GM12875 (cell line): Measurements from ENCODE around the gene MS4A18.
"Not testable (repeated sequence)": the region's sequence is repeated elsewhere in the genome, so short reads cannot be mapped to it uniquely, and the experiment has no call there.

Experiments used
- H3K4me3 ChIP-seq: one replicate; pipeline ENCODE4 v1.5.1; 2011; ENCODE audit warnings: low read depth, low read length, control low read depth
- TF ChIP-seq, protein P1 (sequence below): IDR thresholded peaks from 2 replicates; pipeline ENCODE4 v1.5.1; 2011; ENCODE audit warnings: low read depth, mild to moderate bottlenecking, control low read depth, inconsistent platforms, low read length, moderate library complexity, borderline replicate concordance; ENCODE audit not compliant: insufficient read depth

The MS4A18 gene

DNA sequence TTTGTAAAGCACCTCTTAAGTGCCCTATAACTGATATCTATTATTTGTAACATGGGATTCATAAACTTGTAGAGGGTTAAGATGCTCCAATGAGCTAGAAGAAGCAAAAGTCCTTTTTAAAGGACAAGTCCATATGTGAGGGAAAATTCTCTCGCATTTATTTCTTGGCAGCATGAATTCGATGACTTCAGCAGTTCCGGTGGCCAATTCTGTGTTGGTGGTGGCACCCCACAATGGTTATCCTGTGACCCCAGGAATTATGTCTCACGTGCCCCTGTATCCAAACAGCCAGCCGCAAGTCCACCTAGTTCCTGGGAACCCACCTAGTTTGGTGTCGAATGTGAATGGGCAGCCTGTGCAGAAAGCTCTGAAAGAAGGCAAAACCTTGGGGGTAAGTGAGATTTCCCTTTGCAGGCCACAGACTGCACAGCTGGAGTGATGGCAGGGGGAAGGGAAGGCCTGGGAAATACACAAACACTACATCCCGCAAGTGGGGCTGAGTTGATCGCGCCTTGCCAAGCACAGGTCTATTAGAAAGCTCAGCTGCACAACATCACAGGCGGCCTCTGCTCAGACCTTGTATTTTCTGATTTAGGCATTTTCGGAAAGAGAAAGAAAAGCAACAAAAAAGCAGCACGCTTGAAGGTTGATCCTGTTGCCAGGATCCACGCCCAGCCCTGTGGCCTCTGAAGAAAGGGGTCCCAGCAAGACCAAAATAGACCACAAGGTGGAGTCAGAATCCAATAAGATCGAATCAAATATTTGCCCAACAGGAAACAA, 23.6 kb upstream of the MS4A18 start:
- no peak overlapping the region for H3K4me3 ChIP-seq
- TF ChIP-seq, protein P1, sequence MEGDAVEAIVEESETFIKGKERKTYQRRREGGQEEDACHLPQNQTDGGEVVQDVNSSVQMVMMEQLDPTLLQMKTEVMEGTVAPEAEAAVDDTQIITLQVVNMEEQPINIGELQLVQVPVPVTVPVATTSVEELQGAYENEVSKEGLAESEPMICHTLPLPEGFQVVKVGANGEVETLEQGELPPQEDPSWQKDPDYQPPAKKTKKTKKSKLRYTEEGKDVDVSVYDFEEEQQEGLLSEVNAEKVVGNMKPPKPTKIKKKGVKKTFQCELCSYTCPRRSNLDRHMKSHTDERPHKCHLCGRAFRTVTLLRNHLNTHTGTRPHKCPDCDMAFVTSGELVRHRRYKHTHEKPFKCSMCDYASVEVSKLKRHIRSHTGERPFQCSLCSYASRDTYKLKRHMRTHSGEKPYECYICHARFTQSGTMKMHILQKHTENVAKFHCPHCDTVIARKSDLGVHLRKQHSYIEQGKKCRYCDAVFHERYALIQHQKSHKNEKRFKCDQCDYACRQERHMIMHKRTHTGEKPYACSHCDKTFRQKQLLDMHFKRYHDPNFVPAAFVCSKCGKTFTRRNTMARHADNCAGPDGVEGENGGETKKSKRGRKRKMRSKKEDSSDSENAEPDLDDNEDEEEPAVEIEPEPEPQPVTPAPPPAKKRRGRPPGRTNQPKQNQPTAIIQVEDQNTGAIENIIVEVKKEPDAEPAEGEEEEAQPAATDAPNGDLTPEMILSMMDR = peak; percentile 51; the same call in 1 of the 2 replicates

DNA sequence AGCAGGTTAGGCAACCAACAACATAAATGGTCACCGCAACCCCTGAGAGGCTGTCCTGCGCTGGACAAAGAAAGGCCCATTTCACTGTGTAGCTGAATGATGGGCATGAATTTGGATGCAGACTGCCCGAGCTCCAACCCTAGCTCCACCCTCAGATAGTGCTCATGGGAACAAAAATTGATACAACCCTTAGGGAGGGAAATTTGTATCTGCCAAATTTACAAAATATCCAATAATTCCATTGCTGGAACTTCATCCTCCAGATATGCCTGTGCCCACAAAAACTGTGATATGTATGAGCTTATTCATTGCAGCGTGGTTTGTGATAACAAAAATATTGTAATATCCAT, 23.1 kb upstream of the MS4A18 start:
- H3K4me3 ChIP-seq = no peak overlapping the region
- TF ChIP-seq, protein P1 = no peak

- H3K4me3 ChIP-seq = no peak overlapping the region
- TF ChIP-seq, protein P1 = no peak
Measured at GRCh38 chr11:60703374-60703773, 21.1 kb upstream of the MS4A18 start.

DNA sequence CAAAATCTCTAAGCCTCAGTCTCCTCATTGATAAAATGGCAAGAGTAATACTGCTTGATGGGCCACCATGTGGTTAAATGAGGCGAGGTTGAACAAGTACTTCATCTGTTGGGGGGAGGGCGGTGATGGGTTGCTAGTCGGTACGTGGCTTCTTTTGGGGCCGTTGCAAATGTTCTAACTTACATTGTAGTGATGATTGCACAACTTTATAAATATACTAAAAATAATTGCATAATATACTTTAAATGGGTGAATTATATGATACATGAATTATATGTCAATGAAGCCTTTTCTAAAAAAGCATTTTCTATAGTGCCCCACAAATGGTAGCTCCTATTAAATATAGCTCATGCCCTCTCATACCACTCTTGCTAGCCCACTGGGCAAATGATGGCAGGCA, 18.6 kb upstream of the MS4A18 start:
- no peak overlapping the region for H3K4me3 ChIP-seq
- TF ChIP-seq, protein P1 = no peak

GRCh38 chr11:60706931-60707330, 17.6 kb upstream of the MS4A18 start:
- H3K4me3 ChIP-seq = no peak overlapping the region

GRCh38 chr11:60710482-60710881, 14.0 kb upstream of the MS4A18 start:
- no peak overlapping the region for H3K4me3 ChIP-seq
- TF ChIP-seq, protein P1 = no peak

More at GRCh38 chr11:60706931-60707330, 17.6 kb upstream of the MS4A18 start:
- TF ChIP-seq, protein P1 = no peak

DNA sequence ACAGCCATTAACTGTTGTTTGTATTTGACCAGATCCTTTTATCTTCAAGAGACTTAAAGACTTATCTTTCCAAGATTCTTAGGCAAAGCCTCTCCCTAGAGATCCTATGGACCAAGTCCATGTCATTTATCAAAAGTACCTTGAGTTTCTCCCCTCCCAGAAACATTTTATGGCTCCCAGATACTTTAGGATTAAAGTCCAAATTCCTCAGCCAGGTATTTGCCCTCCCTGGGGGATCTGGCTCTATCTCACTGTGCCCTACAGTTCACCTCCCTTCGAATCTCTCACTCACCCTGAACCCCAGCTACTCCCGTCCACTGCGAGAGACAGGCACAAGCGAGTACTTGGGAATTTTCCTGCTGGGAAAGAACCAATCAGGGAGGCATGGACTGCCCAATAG, 13.2 kb upstream of the MS4A18 start:
- H3K4me3 ChIP-seq = no peak overlapping the region
- TF ChIP-seq, protein P1 = no peak

- not testable (repeated sequence) for H3K4me3 ChIP-seq
Measured at GRCh38 chr11:60713423-60713822, 11.1 kb upstream of the MS4A18 start.
